ENCODE data around the gene ARHGEF4. TPM values are rescaled to one million over a fixed set of nuclear protein-coding genes. Genes with fewer than 3 reads are reported as not detected.

The ARHGEF4 gene
- total and polyA plus RNA-seq, 2 experiments from 2014 or later = 26.0 to 82.2 TPM

GRCh38 chr2:130928385-130928784 lies 91.7 kb downstream of the ARHGEF4 start:
- no peaks in the 10 kb centered on the region for H3K9me3 ChIP-seq (ENCODE audit: low read depth)
- H3K4me1 ChIP-seq (ENCODE audit: low read depth) = no peaks in the 10 kb centered on the region
- H3K27ac ChIP-seq = no peak overlapping the region
- no peaks in the 10 kb centered on the region for H3K36me3 ChIP-seq
- no peak for TF ChIP-seq CTCF (IDR thresholded peaks at IDR 0.05; ENCODE audit: low read depth, low read length)
- no peaks in the 10 kb centered on the region for H3K27me3 ChIP-seq
- H3K4me3 ChIP-seq = no peak overlapping the region
- no peak for DNase-seq (ENCODE audit: low read depth in 1 of 2, low spot score in 1 of 2)

- no peak for DNase-seq (ENCODE audit: low read depth in 1 of 2, low spot score in 1 of 2)
- no peaks in the 10 kb centered on the region for H3K27me3 ChIP-seq
- H3K9me3 ChIP-seq (ENCODE audit: low read depth) = no peaks in the 10 kb centered on the region
- no peaks in the 10 kb centered on the region for H3K4me1 ChIP-seq (ENCODE audit: low read depth)
- no peak overlapping the region for H3K27ac ChIP-seq
- no peak for TF ChIP-seq CTCF (IDR thresholded peaks at IDR 0.05; ENCODE audit: low read depth, low read length)
- H3K36me3 ChIP-seq = no peaks in the 10 kb centered on the region
- H3K4me3 ChIP-seq = no peak overlapping the region
Observed at GRCh38 chr2:130930740-130931659, 94.3 kb downstream of the ARHGEF4 start.

- H3K4me1 ChIP-seq (ENCODE audit: low read depth) = no peaks in the 10 kb centered on the region
- DNase-seq (ENCODE audit: low read depth in 1 of 2, low spot score in 1 of 2) = no peak
- no peak for TF ChIP-seq CTCF (IDR thresholded peaks at IDR 0.05; ENCODE audit: low read depth, low read length)
- H3K4me3 ChIP-seq = no peak overlapping the region
- H3K36me3 ChIP-seq = no peaks in the 10 kb centered on the region
- H3K27ac ChIP-seq = no peak overlapping the region
- no peaks in the 10 kb centered on the region for H3K9me3 ChIP-seq (ENCODE audit: low read depth)
- no peaks in the 10 kb centered on the region for H3K27me3 ChIP-seq
Observed at GRCh38 chr2:130933501-130933900, 96.8 kb downstream of the ARHGEF4 start.

DNA sequence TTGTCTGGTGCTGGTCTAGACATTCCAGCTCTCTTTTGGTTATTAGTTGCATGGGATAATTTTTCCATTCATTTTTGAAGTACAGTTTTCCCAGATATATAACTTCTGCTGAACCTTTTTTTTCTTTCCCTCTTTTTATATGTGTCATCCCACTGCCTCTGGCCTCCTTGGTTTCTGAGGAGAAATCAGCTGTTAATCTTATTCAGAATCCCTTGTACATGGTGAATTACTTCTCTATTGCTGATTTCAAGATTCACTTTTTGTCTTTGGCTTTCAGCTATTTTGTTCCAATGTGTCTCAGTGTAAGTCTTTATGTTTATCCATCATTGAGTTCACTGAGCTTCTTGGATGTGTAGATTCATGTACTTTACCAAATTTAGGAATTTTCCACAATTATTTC lies 99.7 kb downstream of the ARHGEF4 start:
- H3K4me3 ChIP-seq = no peak overlapping the region
- no peaks in the 10 kb centered on the region for H3K36me3 ChIP-seq
- no peaks in the 10 kb centered on the region for H3K4me1 ChIP-seq (ENCODE audit: low read depth)
- no peaks in the 10 kb centered on the region for H3K9me3 ChIP-seq (ENCODE audit: low read depth)
- no peaks in the 10 kb centered on the region for H3K27me3 ChIP-seq
- no peak for DNase-seq (ENCODE audit: low read depth in 1 of 2, low spot score in 1 of 2)
- no peak overlapping the region for H3K27ac ChIP-seq
- no peak for TF ChIP-seq CTCF (IDR thresholded peaks at IDR 0.05; ENCODE audit: low read depth, low read length)

DNA sequence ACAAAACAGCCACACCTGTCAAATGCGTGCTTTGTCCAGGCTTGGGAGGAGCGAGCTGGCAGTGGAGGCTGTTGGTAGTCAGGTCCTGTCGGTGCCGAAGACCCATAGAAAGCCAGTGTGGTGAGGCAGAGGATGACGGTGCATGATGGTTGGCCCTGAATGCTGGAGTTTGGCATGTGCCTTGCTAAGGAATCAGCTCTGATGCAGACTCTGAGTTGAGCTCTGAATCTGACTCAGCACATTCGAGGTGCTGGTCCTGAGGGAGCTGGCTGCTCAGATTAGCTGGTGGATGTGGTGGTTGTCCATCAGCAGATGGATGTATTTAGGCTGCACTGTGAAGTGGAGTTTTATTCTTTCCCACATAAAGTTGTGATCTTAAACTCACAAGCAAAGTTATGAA lies 111.3 kb downstream of the ARHGEF4 start:
- no peak for TF ChIP-seq CTCF (IDR thresholded peaks at IDR 0.05; ENCODE audit: low read depth, low read length)
- no peak for DNase-seq (ENCODE audit: low read depth in 1 of 2, low spot score in 1 of 2)
- H3K4me3 ChIP-seq = no peak overlapping the region
- H3K36me3 ChIP-seq = no peaks in the 10 kb centered on the region
- no peaks in the 10 kb centered on the region for H3K4me1 ChIP-seq (ENCODE audit: low read depth)
- H3K9me3 ChIP-seq (ENCODE audit: low read depth) = no peaks in the 10 kb centered on the region
- H3K27ac ChIP-seq = no peak overlapping the region
- H3K27me3 ChIP-seq = no peaks in the 10 kb centered on the region
